SIG-M5 (cell line): ENCODE results near the gene C1orf35.

ENCODE experiments used
- DNase-seq: peaks from one replicate; lab custom pipeline; 2025; lab: John Stamatoyannopoulos, UW

Gene C1orf35

GRCh38 chr1:228063251-228064191, 39.6 kb downstream of the C1orf35 start:
- DNase-seq: no peak

DNA sequence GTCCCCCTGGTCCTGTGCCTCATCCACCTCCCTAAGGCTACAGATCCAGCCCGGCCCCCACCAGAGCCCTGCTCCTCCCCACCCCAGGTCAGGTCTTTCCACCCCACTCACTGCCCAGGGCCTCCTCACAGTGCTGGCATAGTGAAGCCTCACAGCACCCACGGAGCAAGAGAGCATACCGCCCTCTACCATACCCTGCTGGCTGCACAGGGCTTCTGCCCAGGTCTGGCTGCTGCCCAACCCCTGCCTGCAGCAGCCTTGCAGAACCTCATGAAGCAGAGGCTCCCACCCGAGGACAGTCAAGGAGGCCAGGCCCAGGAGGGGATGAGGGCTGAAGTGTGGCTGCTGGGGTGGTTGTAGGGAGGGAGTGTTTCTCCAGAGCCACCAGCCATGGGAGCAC, 40.3 kb downstream of the C1orf35 start:
- no peak for DNase-seq

- DNase-seq: no peak
Observed at GRCh38 chr1:228062085-228062791, 40.9 kb downstream of the C1orf35 start.

- DNase-seq: no peak
Observed at GRCh38 chr1:228061411-228062084, 41.6 kb downstream of the C1orf35 start.

- no peak for DNase-seq
Observed at GRCh38 chr1:228060458-228061190, 42.5 kb downstream of the C1orf35 start.

GRCh38 chr1:228059634-228060457, 43.3 kb downstream of the C1orf35 start:
- DNase-seq: no peak

DNA sequence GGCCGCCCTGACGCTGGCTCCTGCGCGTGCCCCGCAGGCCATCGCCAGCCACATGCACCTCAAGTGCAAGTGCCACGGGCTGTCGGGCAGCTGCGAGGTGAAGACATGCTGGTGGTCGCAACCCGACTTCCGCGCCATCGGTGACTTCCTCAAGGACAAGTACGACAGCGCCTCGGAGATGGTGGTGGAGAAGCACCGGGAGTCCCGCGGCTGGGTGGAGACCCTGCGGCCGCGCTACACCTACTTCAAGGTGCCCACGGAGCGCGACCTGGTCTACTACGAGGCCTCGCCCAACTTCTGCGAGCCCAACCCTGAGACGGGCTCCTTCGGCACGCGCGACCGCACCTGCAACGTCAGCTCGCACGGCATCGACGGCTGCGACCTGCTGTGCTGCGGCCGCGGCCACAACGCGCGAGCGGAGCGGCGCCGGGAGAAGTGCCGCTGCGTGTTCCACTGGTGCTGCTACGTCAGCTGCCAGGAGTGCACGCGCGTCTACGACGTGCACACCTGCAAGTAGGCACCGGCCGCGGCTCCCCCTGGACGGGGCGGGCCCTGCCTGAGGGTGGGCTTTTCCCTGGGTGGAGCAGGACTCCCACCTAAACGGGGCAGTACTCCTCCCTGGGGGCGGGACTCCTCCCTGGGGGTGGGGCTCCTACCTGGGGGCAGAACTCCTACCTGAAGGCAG, 44.0 kb downstream of the C1orf35 start:
- DNase-seq: no peak

GRCh38 chr1:228058172-228058948, 44.8 kb downstream of the C1orf35 start:
- no peak for DNase-seq
